GM19099 (cell line): ENCODE measurements around the gene HSPBP1.
A peak's percentile ranks its signal among the peaks of the same experiment; 100 is the strongest.

ENCODE experiments used
- POLR2A ChIP-seq: IDR thresholded peaks from 3 replicates; pipeline ENCODE4 v1.6.1; 2011; ENCODE audit warnings: low read depth; ENCODE audit not compliant: insufficient read length; ENCODE audit errors: extremely low read depth

HSPBP1 gene

DNA sequence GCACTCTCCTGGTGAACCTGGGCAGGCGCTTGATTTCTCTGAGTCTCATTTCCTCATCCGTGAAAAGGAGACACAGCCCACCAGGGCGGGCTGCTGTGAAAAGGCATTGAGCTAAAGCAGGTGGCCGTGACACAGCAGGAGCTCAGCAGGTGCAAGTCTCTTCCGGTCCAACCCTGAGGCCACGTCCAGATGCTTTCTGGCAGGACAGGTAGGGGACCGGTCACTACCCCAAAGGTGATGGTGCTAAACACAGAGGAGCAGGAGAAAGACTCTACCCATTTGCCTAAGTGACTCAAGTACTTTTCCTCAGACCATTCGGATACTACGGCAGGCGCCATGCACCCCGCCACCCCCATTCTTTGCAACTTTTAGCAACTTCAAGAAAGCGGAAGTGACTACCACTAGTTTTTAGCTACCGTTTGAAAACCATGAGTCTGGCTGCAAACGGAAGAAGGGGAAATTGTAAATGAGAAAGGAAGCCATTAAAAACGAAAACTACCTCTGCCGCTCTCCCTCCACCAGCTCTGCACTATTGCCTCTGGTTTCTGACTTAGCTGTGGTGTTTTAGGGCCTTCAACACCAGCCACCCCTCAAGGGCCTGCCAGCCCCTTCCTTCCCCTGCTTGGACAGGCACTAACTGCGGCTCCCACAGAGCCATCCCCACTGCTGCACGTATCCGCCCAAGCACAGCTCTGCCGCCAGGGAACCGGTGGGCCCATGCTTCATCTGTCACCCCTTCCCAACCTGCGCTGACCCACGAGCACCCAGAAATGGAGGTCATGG is 25.9 kb downstream of the HSPBP1 start:
- TF ChIP-seq POLR2A: peak; percentile 52

DNA sequence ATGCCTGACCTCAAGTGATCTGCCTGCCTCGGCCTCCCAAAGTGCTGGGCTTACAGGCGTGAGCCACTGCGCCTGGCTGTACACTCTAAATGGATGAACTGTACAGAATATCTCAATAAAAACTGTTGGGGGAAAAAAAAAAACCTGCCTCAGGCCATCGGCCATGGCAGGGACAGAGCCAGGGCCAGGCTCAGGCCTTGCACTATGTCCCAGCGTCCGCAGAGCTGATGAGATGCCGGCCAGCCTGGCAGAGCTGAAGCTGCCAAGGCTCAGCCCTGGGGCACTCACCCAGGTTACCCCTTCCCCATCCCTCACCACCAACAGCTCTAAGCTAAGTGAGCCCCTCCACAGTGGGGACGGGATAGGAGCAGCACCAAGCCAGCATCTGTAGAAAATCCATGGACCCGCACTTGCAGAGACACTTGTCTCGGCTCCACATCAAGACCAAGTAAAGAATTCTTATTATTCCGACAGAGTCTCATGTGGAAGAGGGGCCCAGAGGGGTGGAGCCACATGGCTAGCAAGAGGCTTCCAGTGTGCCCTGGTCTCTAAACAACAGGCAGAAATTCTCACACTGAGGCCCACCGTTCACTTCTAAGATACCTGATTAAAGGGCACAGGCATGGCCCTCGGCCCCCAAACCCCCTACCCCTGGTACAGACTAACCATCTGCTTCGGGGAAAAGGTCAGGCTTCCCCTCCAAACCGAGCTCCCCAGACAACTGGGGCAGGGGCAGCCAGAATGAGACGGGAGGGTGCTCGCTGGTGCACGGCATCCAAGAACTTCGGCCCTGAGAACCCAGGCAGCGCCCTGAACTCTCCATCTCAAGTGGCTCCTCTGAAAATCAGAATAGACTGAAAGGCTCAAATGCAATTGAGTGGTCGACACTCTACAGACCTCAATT is 26.9 kb downstream of the HSPBP1 start:
- TF ChIP-seq POLR2A: no peak

DNA sequence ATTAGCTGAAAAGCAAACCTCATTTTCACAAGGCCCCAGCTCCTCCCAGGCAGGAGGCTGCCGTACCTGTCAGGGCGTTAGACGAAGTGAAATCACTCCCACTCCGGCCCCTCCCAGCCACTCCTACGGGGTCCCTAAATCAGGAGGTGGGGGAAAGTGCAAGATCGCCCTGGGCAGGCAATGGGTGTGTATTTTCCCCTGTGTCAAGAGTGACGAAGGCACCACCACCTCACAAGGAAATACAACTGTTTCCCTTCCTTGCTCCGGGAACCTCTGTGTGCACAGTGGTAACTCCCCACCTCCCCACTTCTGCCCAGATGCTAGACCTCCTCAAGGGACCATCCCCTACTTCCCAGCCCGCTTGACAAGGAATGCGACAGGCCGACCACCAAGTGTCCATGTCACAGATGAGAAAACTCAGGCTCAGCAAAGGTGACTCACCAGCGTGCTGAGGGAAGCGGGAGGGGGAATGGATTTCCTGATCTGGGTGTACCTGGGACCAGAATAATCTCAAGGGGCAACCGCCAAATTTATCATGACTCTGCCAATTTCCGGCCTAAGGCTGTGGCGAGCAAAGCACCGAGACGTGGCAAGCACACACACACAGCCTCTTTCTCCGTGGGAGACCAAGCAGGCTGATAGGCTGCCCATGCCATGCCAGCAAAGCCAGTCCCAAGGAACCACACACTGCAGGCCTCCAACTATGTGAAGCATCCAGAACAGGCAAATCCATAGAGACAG is 28.4 kb downstream of the HSPBP1 start:
- TF ChIP-seq POLR2A: no peak

DNA sequence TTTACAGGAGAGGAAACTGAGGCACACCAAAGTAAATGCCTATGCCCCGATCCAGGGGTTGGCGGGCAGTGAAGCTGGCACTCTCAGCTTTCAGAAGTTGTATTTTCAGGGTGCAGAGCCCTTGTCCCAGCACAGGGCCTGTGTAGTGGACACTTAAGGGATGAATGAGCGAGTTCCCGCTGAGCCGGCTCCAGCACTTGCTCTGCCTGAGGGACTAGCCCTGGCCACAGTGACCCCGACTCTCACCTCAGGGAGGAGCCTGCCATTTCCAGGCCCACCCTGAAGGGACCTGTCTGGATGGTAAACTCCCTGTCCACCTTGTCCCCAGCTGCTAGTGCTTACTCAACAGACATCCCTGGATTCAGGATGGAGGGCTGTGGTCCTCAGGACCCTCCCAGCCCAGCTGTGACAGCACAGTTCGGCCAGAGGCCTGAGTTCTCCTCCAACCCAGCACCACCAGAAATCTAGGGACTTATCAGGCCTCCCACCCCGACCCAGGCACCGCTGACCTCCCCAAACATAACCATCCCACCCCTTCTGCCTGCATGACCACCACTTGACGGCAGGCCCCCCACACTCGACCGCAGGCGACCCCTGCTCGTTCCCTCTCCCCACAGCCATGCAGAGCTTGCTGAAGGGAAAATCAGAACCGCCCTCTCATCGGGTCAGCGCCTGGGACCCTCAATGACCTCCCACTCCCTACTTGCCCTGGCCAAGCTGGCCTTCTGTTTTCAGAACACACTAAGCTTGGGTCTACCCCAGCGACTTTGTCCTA is 29.5 kb downstream of the HSPBP1 start:
- no peak for TF ChIP-seq POLR2A

DNA sequence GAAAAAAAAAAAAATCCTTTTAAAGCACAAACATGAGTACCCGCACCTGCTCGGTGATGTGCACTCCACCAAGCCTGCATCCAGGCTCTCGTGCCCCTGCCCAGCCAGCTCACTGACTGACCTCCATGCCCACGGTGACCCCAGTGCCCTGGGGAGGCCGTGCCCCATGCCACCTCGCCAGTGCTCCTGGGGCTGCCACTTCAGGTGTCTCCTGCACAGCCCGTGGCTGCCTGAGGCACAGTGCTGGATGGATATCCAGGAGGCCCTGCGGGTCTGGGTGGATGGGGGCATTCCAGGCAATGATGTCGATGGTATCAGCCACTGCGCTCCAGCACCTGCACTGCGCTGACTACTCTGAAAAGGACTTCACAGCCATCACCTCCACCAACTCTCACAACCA is 30.1 kb downstream of the HSPBP1 start:
- TF ChIP-seq POLR2A: no peak

DNA sequence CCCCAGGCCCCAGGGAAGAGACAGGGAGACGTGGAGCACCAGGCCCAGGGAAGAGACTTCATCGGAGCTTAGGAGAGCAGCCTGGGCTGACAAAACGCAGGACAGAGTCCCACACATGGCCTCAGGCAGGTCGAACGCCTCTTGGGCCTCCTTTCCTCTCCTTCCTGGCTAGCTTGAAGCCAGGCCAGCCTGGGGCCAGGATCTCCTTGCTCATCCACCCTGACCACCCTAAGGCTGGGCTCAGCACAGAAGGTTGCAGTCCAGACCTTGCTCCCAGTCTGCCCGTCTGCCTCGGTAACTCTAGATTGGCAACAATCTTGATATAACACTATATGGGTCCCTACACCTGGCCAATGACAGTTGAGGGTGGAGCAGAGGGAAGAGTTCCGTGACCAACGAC is 31.2 kb downstream of the HSPBP1 start:
- TF ChIP-seq POLR2A: no peak

DNA sequence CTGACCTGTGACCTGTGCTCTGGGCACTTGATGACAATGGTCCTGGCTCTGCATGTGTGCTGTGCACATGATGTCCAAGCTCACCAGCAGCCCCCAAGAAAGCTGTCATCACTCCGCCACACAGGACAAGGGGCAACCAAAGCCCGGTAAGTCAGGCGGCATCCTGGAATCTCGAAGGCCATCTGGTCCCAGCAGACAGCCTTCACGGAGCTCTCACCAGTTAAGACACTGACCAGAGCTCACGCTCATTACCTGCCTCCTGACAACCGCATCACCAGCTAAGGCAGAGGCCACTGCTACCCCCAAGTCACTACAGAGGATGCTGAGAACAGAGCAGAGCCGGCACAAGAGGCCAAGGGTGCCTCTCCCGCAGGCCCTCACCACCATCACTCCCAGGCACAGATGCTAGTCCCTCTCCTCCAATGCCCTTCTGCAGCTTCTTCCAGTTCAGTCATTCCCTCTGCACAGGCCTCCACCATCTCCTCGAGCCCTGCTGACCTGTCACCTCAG is 31.7 kb downstream of the HSPBP1 start:
- TF ChIP-seq POLR2A: no peak

DNA sequence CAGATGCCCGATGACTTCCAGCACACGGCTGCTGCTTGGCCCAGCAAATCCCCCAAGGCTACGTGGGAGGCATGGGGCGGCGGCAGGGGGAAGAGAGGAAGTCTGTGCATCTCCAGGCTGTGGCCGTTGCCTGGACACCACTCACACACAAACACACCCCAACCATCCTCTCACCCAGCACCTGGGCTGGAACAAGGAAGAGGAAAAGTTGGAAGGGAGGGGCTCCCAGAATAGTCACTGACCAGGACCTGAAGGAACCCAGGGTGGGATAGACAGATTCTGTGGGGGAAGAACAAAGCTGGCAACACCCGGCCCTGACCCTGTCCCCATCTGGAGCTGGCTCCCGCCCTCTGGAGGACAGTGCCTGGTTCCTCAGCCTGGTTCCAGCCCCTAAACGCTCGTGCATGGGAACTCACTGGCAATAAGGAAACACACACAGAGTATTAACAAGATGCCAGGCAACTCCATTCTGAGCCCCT is 32.2 kb downstream of the HSPBP1 start:
- TF ChIP-seq POLR2A: no peak

DNA sequence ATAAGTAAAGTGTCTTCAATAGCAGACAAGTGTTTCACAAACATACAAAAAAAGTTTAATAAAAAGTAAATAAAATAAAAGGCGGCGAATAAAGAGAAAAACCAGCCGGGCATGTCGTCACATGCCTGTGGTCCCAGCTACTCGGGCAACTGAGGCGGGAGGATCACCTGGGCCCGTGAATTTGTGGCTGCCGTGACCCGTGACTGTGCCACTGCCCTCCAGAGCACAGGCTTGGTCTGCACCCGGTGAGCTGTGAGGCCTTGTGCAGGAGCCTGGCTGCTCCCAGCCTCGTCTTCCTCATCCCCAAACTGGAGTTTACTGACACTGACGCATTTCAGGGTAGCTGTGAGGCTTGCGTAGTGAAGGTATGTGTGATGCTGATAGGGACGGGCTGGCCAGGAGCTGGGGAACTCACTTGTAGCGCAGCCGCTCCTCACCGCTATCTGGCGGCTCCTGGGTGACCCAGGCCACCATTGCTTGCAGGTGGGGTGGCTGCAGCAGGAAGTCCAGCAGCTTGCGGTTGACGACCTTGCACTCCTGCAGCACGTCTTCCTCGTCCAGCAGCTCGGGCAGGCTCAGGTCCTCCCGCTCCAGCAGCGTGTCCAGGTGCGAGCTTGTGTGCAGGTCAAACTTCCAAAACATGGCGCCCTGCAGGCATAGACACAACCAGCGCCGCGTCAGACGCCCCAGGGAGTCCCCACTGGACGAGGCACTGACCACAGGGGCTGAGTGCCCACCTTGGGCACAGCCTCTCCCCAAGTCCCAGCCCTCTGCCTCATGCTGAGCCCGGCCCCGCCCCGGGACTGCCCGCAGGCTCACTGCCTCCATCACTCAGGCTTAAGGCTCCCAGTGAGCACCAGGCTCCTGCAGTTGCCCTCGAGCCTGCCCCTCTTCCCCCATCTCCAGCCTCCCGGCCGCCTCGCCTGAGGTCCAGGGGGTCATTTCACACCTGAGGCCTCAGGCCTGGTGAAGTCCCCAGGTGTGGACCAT is 33.2 kb downstream of the HSPBP1 start:
- no peak for TF ChIP-seq POLR2A

DNA sequence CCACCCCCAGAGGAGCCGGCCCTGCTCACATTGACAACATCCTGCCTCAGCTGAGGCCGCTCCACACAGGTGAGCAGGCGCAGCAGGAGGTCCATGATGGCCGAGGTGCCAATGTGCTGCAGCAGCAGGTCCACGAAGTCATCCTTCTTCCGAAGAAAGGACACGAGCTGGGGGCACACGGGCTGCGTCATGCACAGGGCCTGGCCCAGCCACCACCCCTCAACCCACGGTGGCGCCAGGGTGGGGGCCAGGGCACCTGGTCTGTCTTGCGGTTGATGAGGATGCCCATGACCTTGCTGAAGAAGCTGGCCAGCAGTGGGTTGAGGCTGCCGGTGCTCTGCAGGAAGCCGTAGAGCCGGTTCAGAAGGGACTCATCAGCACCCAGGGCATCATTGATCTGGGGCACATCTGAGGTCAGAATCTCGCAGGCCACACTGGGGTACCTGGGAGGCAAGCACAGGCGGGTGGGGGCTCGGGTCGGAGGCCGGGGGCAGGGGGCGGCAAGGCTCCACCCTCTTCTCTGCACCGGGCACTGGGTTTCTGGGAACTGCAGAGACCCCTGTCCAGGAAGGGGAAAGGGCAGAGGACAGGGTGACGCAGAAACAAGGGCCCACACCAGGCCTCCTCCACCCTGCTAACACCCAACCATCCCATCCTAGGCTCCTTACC is 34.5 kb downstream of the HSPBP1 start:
- no peak for TF ChIP-seq POLR2A

DNA sequence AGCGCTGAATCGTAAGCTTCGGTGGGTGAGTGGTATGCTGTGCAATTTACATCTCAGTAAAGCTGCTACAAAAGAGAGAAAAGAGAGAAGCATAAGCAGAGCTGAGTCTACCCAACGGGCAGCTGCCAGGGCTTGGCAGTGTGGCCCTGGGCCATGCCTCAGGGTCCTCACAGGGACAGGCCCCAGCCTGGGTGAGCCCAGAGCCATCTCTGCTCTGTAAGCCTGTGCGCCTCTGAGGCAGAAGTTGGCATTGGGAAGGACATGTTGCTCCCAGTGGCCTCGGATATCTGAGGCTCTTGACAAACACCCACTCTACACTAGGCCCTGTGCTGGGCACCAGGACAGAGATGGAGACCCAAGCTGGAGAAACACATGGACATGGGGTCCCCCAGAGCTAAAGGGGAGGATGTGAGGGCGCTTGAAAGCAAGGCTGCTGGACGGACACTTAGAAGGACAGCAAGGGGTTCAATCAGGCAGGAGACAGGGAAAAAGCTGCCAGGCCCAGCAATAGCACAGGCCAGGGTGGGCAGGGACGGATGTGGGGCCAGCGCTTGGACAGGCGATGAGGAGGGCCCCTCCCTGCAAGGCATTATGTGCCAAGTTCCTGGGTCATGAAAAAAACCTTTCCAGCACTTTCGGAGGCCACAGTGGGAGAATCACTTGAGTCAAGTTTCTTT is 35.8 kb downstream of the HSPBP1 start:
- no peak for TF ChIP-seq POLR2A

DNA sequence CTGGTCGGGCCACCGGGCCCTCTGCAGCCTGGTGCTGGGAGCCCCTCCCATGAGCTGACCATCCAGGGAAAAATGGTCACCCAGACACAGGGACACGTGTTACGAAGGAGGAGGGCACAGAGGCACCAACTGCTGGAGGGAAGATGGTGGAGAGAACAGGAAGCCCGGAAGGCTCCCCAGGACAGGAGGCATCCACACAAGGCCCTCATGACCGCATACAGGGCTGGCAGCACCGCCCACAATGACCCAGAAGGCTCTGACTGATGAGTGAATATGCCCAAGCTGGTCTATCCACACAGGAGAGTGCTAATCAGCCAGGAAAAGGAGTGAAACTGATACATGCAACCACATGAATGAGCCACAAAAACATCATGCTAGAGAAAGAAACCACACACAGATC is 37.4 kb downstream of the HSPBP1 start:
- TF ChIP-seq POLR2A: no peak
